Measurements from ENCODE around the gene OR51A2. TPM values are rescaled to one million over a fixed set of nuclear protein-coding genes. Genes with fewer than 3 reads are reported as not detected.

OR51A2 gene
- total and polyA plus RNA-seq, 12 donors, result not detected

DNA sequence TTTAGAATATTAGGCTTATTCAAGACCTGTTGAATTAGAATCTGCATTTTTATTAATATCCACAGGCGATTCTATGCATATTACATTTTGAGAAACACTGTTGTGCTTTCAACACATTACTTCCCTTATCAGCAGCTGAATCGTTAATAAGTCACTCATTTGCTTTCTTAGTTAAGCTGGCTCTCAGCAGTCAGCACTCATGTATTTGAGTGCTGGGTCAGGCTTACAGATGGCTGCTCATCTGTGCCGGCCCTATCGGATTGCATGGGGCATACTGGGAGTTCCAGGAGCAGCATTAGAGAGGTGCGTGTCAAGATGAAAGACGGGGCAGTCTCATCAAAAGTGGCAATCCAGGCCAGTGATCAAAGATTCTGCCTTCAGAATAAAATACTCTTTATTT is 28.3 kb upstream of the OR51A2 start:
- WGBS, 2 donors, result 66 to 74% methylated on average over 6 of the region's 6 CpGs
- H3K27me3 ChIP-seq, result no peaks in the 10 kb centered on the region
- DNase-seq (no peak), ATAC-seq (no peak)
- no peaks in the 10 kb centered on the region for H3K4me1 ChIP-seq
- TF ChIP-seq, protein P1, sequence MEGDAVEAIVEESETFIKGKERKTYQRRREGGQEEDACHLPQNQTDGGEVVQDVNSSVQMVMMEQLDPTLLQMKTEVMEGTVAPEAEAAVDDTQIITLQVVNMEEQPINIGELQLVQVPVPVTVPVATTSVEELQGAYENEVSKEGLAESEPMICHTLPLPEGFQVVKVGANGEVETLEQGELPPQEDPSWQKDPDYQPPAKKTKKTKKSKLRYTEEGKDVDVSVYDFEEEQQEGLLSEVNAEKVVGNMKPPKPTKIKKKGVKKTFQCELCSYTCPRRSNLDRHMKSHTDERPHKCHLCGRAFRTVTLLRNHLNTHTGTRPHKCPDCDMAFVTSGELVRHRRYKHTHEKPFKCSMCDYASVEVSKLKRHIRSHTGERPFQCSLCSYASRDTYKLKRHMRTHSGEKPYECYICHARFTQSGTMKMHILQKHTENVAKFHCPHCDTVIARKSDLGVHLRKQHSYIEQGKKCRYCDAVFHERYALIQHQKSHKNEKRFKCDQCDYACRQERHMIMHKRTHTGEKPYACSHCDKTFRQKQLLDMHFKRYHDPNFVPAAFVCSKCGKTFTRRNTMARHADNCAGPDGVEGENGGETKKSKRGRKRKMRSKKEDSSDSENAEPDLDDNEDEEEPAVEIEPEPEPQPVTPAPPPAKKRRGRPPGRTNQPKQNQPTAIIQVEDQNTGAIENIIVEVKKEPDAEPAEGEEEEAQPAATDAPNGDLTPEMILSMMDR (IDR thresholded peaks at IDR 0.05), result no peak
- H3K4me3 ChIP-seq, result no peak overlapping the region
- H3K36me3 ChIP-seq, result no peaks in the 10 kb centered on the region
- H3K9me3 ChIP-seq, result no peaks in the 10 kb centered on the region
- intact Hi-C loops (cut with DNase I), result no loop called here
- H3K27ac ChIP-seq, result no peak overlapping the region

DNA sequence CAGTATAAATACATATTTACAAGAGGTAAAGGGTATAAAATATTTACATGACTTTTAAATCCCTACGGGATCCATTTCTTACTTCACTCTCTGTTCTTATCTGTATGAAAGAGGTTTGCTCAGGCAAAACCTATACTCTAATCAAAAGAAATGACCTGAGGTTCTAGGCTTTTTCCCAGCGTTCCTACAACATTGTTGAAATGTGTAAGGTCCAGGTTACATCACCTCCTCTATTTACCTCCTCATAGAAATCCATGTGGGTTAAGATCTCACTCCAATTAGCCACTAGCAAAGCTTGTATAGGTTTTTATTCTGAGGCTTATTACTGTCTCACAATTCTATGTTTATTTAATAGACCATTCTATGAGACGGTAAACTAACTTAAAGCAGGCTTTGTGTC is 27.2 kb upstream of the OR51A2 start:
- Histone ChIP-seq H3K4me3 (no peak overlapping the region), H3K27ac (no peak overlapping the region), H3K9me3 (no peaks in the 10 kb centered on the region), H3K4me1 (no peaks in the 10 kb centered on the region), H3K36me3 (no peaks in the 10 kb centered on the region), H3K27me3 (no peaks in the 10 kb centered on the region)
- TF ChIP-seq, protein P1 (IDR thresholded peaks at IDR 0.05), result no peak
- intact Hi-C loops (cut with DNase I), result no loop called here
- 82% methylated on average over 3 of the region's 3 CpGs for WGBS, 2 donors
- no peak for ATAC-seq
- no peak for DNase-seq

DNA sequence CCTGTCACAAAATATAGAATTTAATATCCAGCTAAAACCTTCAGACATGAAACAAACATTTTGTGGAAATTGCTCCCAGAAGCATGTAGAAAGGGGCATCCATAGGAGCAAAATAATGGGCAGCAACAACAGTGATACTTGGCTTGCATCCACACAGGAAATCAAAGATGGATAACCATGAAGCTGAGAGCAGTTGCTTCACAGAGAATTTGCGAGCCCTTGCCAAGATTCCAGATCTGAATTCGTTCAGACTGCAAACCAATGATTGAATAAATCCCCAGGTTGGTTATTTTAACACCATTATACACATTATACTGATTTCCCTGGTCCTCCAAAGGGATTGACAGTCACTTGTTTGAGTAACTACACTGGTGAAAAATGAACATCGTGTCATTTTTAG is 23.5 kb upstream of the OR51A2 start:
- no peaks in the 10 kb centered on the region for H3K27me3 ChIP-seq
- intact Hi-C loops (cut with DNase I), result no loop called here
- ATAC-seq, result no peak
- 39 to 41% methylated on average over 3 of the region's 3 CpGs for WGBS, 2 donors
- H3K4me3 ChIP-seq, result no peak overlapping the region
- TF ChIP-seq, protein P1 (IDR thresholded peaks at IDR 0.05), result no peak
- no peak overlapping the region for H3K27ac ChIP-seq
- no peaks in the 10 kb centered on the region for H3K9me3 ChIP-seq
- no peaks in the 10 kb centered on the region for H3K36me3 ChIP-seq
- DNase-seq, result no peak
- H3K4me1 ChIP-seq, result no peaks in the 10 kb centered on the region

DNA sequence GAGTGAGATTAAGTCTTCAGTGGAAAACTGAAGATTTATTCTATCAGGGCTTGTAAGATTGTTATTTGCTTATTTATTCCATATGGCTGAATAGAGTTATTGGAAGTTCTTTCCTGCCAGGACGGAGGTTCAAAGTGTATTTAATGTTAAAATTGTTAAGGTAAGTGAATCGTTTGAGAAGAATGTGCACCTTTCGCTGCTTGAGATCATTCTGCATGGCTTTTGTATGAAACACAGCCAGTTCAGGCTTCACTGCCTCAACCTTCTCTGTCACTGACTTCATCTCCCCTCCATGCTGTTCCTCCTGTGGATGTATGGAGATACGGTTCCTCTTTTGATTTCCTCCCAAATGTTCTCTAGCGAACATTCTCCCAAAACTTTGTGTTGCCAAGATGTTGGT is 19.9 kb upstream of the OR51A2 start:
- intact Hi-C loops (cut with DNase I), result no loop called here
- no peak overlapping the region for H3K27ac ChIP-seq
- no peaks in the 10 kb centered on the region for H3K4me1 ChIP-seq
- H3K27me3 ChIP-seq, result no peaks in the 10 kb centered on the region
- DNase-seq, result no peak
- ATAC-seq, result no peak
- 81 to 84% methylated on average over 5 of the region's 5 CpGs for WGBS, 2 donors
- no peaks in the 10 kb centered on the region for H3K9me3 ChIP-seq
- TF ChIP-seq, protein P1 (IDR thresholded peaks at IDR 0.05), result no peak
- H3K36me3 ChIP-seq, result no peaks in the 10 kb centered on the region
- H3K4me3 ChIP-seq, result no peak overlapping the region

All from heart right ventricle (tissue), 16 donors.